WTC11 (cell line): ENCODE results near the gene WNT8B. TPM values are rescaled to one million over a fixed set of nuclear protein-coding genes. Genes with fewer than 3 reads are reported as not detected.

Experiments
- ATAC-seq: fragments of 200-7000 bp; cut with Tn5 transposase; 2 replicates; pipeline ENCODE4 v1.10.0; 2021; ENCODE audit warnings: mild to moderate bottlenecking, moderate library complexity
- CTCF ChIA-PET: fragments of 300-600 bp; sonication (Branson Sonifier 250); formaldehyde crosslinking; loops from one replicate; lab custom pipeline; 2021; ENCODE audit warnings: antibody characterized with exemption; lab: Charles Lee
- POLR2A ChIA-PET: fragments of 350-600 bp; sonication (Branson Sonifier 250); formaldehyde crosslinking; loops from one replicate; lab custom pipeline; 2021; ENCODE audit warnings: antibody characterized with exemption; lab: Charles Lee
- DNase-seq: peaks from one replicate; pipeline ENCODE4 v3.0.0; 2021; ENCODE audit warnings: low spot score
- H3K27ac Mint-ChIP-seq: 2 replicates; pipeline ENCODE4 v1.8.0; 2021; ENCODE audit warnings: mixed read lengths
- H3K27me3 Mint-ChIP-seq: 2 replicates; pipeline ENCODE4 v1.8.0; 2021; ENCODE audit warnings: low read depth, mild to moderate bottlenecking, moderate library complexity, mixed read lengths
- H3K36me3 Mint-ChIP-seq: 2 replicates; pipeline ENCODE4 v1.8.0; 2021; ENCODE audit warnings: mixed read lengths
- H3K4me1 Mint-ChIP-seq: 2 replicates; pipeline ENCODE4 v1.8.0; 2022; ENCODE audit warnings: mixed read lengths
- H3K4me3 Mint-ChIP-seq: 2 replicates; pipeline ENCODE4 v1.8.0; 2021; ENCODE audit warnings: mild to moderate bottlenecking, moderate library complexity, mixed read lengths
- H3K9me3 Mint-ChIP-seq: 2 replicates; pipeline ENCODE4 v1.8.0; 2021; ENCODE audit warnings: mixed read lengths
- ETV6 ChIP-seq: sonication (generic); formaldehyde crosslinking; IDR thresholded peaks from 2 replicates; pipeline ENCODE4 v1.8.1; 2022; ENCODE audit warnings: mild to moderate bottlenecking, missing genetic modification reagents
- FOXJ3 ChIP-seq: sonication (generic); formaldehyde crosslinking; IDR thresholded peaks from 2 replicates; pipeline ENCODE4 v1.9.0; 2021; ENCODE audit warnings: missing genetic modification reagents, mild to moderate bottlenecking, borderline replicate concordance
- FOXP1 ChIP-seq: sonication (generic); formaldehyde crosslinking; IDR thresholded peaks from 2 replicates; pipeline ENCODE4 v1.8.0; 2022; ENCODE audit warnings: missing genetic modification reagents, mild to moderate bottlenecking, moderate library complexity, borderline replicate concordance
- GTF2I ChIP-seq: fragments of 250-450 bp; sonication (Bioruptor Pico); conservative IDR thresholded peaks from 2 replicates; pipeline ENCODE4 v1.4.0; 2021; ENCODE audit warnings: mild to moderate bottlenecking
- KAT7 ChIP-seq: sonication (generic); formaldehyde crosslinking; IDR thresholded peaks from 2 replicates; pipeline ENCODE4 v1.8.1; 2023; ENCODE audit warnings: missing genetic modification reagents, mild to moderate bottlenecking, borderline replicate concordance
- MLX ChIP-seq: sonication (generic); formaldehyde crosslinking; IDR thresholded peaks from 2 replicates; pipeline ENCODE4 v1.8.1; 2023; ENCODE audit warnings: mild to moderate bottlenecking, missing genetic modification reagents, moderate library complexity
- NFE2L1 ChIP-seq: sonication (generic); formaldehyde crosslinking; IDR thresholded peaks from 2 replicates; pipeline ENCODE4 v1.8.1; 2023; ENCODE audit warnings: missing genetic modification reagents
- NR1H2 ChIP-seq: sonication (generic); formaldehyde crosslinking; IDR thresholded peaks from 2 replicates; pipeline ENCODE4 v1.9.0; 2021; ENCODE audit warnings: mild to moderate bottlenecking, moderate library complexity, missing genetic modification reagents
- NR2C2 ChIP-seq: sonication (generic); formaldehyde crosslinking; IDR thresholded peaks from 2 replicates; pipeline ENCODE4 v1.8.0; 2022; ENCODE audit warnings: mild to moderate bottlenecking, missing genetic modification reagents
- NR3C1 ChIP-seq: sonication (generic); formaldehyde crosslinking; conservative IDR thresholded peaks from 2 replicates; pipeline ENCODE4 v1.8.1; 2023; ENCODE audit warnings: low read depth, mild to moderate bottlenecking, missing genetic modification reagents
- OVOL2 ChIP-seq: fragments of 250-450 bp; sonication (Bioruptor Pico); IDR thresholded peaks from 2 replicates; pipeline ENCODE4 v1.9.0; 2021; ENCODE audit warnings: mild to moderate bottlenecking, borderline replicate concordance
- RELA ChIP-seq: sonication (generic); formaldehyde crosslinking; IDR thresholded peaks from 2 replicates; pipeline ENCODE4 v1.8.1; 2022; ENCODE audit warnings: missing genetic modification reagents, mild to moderate bottlenecking, borderline replicate concordance
- RORB ChIP-seq: fragments of 250-450 bp; sonication (Bioruptor Pico); IDR thresholded peaks from 2 replicates; pipeline ENCODE4 v1.9.0; 2021; ENCODE audit warnings: mild to moderate bottlenecking
- SMAD3 ChIP-seq: sonication (generic); formaldehyde crosslinking; IDR thresholded peaks from 2 replicates; pipeline ENCODE4 v1.8.0; 2022; ENCODE audit warnings: missing genetic modification reagents, mild to moderate bottlenecking, borderline replicate concordance
- SP1 ChIP-seq: sonication (generic); formaldehyde crosslinking; conservative IDR thresholded peaks from 2 replicates; pipeline ENCODE4 v1.8.1; 2022; ENCODE audit warnings: missing genetic modification reagents
- TEAD1 ChIP-seq: sonication (generic); formaldehyde crosslinking; IDR thresholded peaks from 2 replicates; pipeline ENCODE4 v1.8.0; 2022; ENCODE audit warnings: mild to moderate bottlenecking, missing genetic modification reagents
- TEAD4 ChIP-seq: sonication (generic); formaldehyde crosslinking; IDR thresholded peaks from 2 replicates; pipeline ENCODE4 v1.8.0; 2022; ENCODE audit warnings: mild to moderate bottlenecking, missing genetic modification reagents
- ZNF121 ChIP-seq: sonication (generic); formaldehyde crosslinking; IDR thresholded peaks from 2 replicates; pipeline ENCODE4 v1.8.0; 2023; ENCODE audit warnings: missing genetic modification reagents
- ZNF219 ChIP-seq: sonication (generic); formaldehyde crosslinking; IDR thresholded peaks from 2 replicates; pipeline ENCODE4 v1.8.0; 2023; ENCODE audit warnings: missing genetic modification reagents, mild to moderate bottlenecking, borderline replicate concordance
- ZNF263 ChIP-seq: sonication (generic); formaldehyde crosslinking; IDR thresholded peaks from 2 replicates; pipeline ENCODE4 v1.8.1; 2022; ENCODE audit warnings: low read depth, mild to moderate bottlenecking, moderate library complexity, missing genetic modification reagents
- ZNF416 ChIP-seq: fragments of 250-450 bp; sonication (Bioruptor Pico); IDR thresholded peaks from 2 replicates; pipeline ENCODE4 v1.9.0; 2021; ENCODE audit warnings: mild to moderate bottlenecking, inconsistent platforms
- ZNF423 ChIP-seq: fragments of 250-450 bp; sonication (Bioruptor Pico); IDR thresholded peaks from 2 replicates; pipeline ENCODE4 v2.1.2; 2022; ENCODE audit warnings: mild to moderate bottlenecking, moderate library complexity
- ZNF425 ChIP-seq: fragments of 250-450 bp; sonication (Bioruptor Pico); conservative IDR thresholded peaks from 2 replicates; pipeline ENCODE4 v1.9.0; 2021; ENCODE audit warnings: mild to moderate bottlenecking
- total RNA-seq: library from RNA; stranded (reverse); gene quantifications from 3 replicates; pipeline ENCODE4 v1.2.3, GENCODE V29; 2021
- TF ChIP-seq, protein P1 (sequence below): sonication (generic); formaldehyde crosslinking; IDR thresholded peaks from 2 replicates; pipeline ENCODE4 v1.8.0; 2022; ENCODE audit warnings: mild to moderate bottlenecking, missing genetic modification reagents
- TF ChIP-seq, protein P2 (sequence below): sonication (generic); formaldehyde crosslinking; IDR thresholded peaks from 2 replicates; pipeline ENCODE4 v1.8.1; 2023; ENCODE audit warnings: mild to moderate bottlenecking, moderate library complexity, missing genetic modification reagents
- TF ChIP-seq, protein P3 (sequence below): sonication (generic); formaldehyde crosslinking; IDR thresholded peaks from 2 replicates; pipeline ENCODE4 v1.8.0; 2022; ENCODE audit warnings: mild to moderate bottlenecking, missing genetic modification reagents

Gene WNT8B
- total RNA-seq, 1 experiment from 2014 or later, result 0.68 TPM

GRCh38 chr10:100482834-100483185, 20.0 kb downstream of the WNT8B start (continued):
- TF ChIP-seq, protein P1, sequence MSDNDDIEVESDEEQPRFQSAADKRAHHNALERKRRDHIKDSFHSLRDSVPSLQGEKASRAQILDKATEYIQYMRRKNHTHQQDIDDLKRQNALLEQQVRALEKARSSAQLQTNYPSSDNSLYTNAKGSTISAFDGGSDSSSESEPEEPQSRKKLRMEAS (CRISPR knock-in tag), result no peak
- TF ChIP-seq NR2C2 (CRISPR knock-in tag), result no peak
- TF ChIP-seq, protein P2, sequence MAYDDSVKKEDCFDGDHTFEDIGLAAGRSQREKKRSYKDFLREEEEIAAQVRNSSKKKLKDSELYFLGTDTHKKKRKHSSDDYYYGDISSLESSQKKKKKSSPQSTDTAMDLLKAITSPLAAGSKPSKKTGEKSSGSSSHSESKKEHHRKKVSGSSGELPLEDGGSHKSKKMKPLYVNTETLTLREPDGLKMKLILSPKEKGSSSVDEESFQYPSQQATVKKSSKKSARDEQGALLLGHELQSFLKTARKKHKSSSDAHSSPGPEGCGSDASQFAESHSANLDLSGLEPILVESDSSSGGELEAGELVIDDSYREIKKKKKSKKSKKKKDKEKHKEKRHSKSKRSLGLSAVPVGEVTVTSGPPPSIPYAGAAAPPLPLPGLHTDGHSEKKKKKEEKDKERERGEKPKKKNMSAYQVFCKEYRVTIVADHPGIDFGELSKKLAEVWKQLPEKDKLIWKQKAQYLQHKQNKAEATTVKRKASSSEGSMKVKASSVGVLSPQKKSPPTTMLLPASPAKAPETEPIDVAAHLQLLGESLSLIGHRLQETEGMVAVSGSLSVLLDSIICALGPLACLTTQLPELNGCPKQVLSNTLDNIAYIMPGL (CRISPR knock-in tag), result no peak

- ATAC-seq (no peak), DNase-seq (no peak)
- Mint-ChIP-seq H3K27me3 (peaks cover 100% of the 10 kb centered on the region), H3K9me3 (no peaks in the 10 kb centered on the region), H3K27ac (no peak overlapping the region), H3K36me3 (peaks cover 7% of the 10 kb centered on the region), H3K4me1 (peaks cover 47% of the 10 kb centered on the region), H3K4me3 (no peak overlapping the region; the same call in 1 of the 2 replicates)
- POLR2A ChIA-PET, result no interaction called here
- CTCF ChIA-PET, result interaction anchor here (0.6 to 10.2 kb wide), 5 partner anchors 11 to 138 kb away, joined by 3 to 134 read pairs (median 39); partner anchors contain the start of genes SCD and SEC31B
- no peak for TF ChIP-seq RORB (CRISPR knock-in tag)
- no peak for TF ChIP-seq SMAD3
- no peak for TF ChIP-seq NR1H2 (CRISPR knock-in tag)
- no peak for TF ChIP-seq NR3C1 (CRISPR knock-in tag)
- TF ChIP-seq ZNF416 (CRISPR knock-in tag), result no peak
- no peak for TF ChIP-seq RELA (CRISPR knock-in tag)
- no peak for TF ChIP-seq ZNF263 (CRISPR knock-in tag)
- TF ChIP-seq ZNF219 (CRISPR knock-in tag), result no peak
- TF ChIP-seq TEAD4, result no peak
- TF ChIP-seq, protein P3, sequence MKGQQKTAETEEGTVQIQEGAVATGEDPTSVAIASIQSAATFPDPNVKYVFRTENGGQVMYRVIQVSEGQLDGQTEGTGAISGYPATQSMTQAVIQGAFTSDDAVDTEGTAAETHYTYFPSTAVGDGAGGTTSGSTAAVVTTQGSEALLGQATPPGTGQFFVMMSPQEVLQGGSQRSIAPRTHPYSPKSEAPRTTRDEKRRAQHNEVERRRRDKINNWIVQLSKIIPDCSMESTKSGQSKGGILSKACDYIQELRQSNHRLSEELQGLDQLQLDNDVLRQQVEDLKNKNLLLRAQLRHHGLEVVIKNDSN (CRISPR knock-in tag), result no peak
- no peak for TF ChIP-seq TEAD1 (CRISPR knock-in tag)
- TF ChIP-seq FOXP1 (CRISPR knock-in tag), result no peak
- no peak for TF ChIP-seq GTF2I (CRISPR knock-in tag)
These were observed 21.3 kb downstream of the WNT8B start for GRCh38 chr10:100483876-100484666.

DNA sequence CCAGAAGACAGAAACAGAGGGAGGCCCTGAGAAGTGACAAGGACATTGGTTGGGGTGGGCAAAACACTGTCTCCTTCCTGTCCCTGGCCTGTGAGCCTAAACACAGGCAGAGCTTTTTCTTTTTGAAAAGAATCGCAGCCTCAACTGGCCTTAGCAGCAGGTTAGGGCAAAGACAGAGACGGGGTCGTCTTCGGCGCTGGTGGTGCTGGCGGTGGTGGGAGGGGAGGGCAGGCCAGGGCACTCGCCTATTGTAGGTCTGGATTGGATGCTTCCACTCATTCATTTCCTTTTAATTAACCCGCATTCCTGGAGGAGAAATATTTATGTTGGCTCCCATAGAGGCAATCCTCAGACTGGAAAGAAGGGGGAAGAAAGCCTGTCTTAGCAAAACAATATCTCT, 22.6 kb downstream of the WNT8B start:
- CTCF ChIA-PET, result interaction anchor here (0.8 to 10.2 kb wide), 10 partner anchors 9 to 509 kb away, joined by 3 to 134 read pairs (median 4); partner anchors contain the start of genes HIF1AN, SCD and SEC31B
- POLR2A ChIA-PET, result no interaction called here
- peak; percentile 31 for ATAC-seq
- no peaks in the 10 kb centered on the region for H3K9me3 Mint-ChIP-seq
- peak; percentile 46 for DNase-seq
- no peak for TF ChIP-seq ZNF121 (CRISPR knock-in tag)
- no peak for TF ChIP-seq NFE2L1
- TF ChIP-seq NR1H2 (CRISPR knock-in tag), result no peak
- no peak for TF ChIP-seq SP1 (CRISPR knock-in tag)
- TF ChIP-seq OVOL2 (CRISPR knock-in tag), result no peak
- no peak for TF ChIP-seq ZNF423 (CRISPR knock-in tag)
- TF ChIP-seq ZNF425 (CRISPR knock-in tag), result no peak
- no peak for TF ChIP-seq KAT7 (CRISPR knock-in tag)
- no peak for TF ChIP-seq MLX (CRISPR knock-in tag)
- no peak for TF ChIP-seq ETV6 (CRISPR knock-in tag)
- no peak for TF ChIP-seq FOXJ3 (CRISPR knock-in tag)
- peak overlapping the region; percentile 56 for H3K4me3 Mint-ChIP-seq
- peaks cover 100% of the 10 kb centered on the region for H3K27me3 Mint-ChIP-seq
- H3K27ac Mint-ChIP-seq, result peak overlapping the region; percentile 61; the same call in 1 of the 2 replicates
- H3K36me3 Mint-ChIP-seq, result peaks cover 11% of the 10 kb centered on the region
- H3K4me1 Mint-ChIP-seq, result peaks cover 47% of the 10 kb centered on the region
